ENCODE results near the gene A3GALT2. TPM values are rescaled to one million over a fixed set of nuclear protein-coding genes. Genes with fewer than 3 reads are reported as not detected.

A3GALT2 gene
- polyA plus RNA-seq, 1 of the 3 experiments (the other 2 are of a cell fraction) = 0.07 TPM

DNA sequence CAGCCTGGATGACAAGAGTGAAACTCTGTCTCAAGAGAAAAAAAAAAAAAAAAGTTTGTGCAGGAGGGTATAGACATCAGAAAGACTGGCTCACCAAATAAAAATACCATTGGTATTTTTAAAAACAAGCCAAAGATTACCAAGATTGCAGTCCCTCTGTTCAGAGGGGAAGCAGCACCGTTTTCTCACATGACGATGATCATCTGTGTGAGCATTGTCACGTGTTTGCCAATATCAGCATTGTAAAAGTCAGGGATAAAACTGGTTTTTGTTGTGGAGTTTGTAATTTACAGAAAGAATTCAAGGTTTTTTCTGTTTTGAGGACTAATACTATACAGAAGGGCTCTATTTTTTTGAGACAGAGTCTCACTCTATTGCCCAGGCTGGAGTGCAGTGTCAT, 38.1 kb downstream of the A3GALT2 start:
- ChIA-PET POLR2A (no interaction called here), CTCF (interaction anchor here (2.6 kb wide), 1 partner anchor 13 kb away, joined by 14 read pairs; no protein-coding TSS in a partner anchor)
- Histone ChIP-seq H4K20me1 (ENCODE audit: insufficient read depth) (0 out of 2 replicates have a peak, but pooled peaks cover 2% of the 10 kb centered on the region), H3K4me3 (ENCODE audit: low read depth in 2 of 2, low read length in 1 of 2) (no peak overlapping the region), H2AFZ (ENCODE audit: low read depth) (no peak overlapping the region), H3K27ac (ENCODE audit: low read depth in 2 of 2, low read length in 1 of 2) (no peak overlapping the region), H3K9me3 (no peaks in the 10 kb centered on the region), H3F3A (replicated peaks; ENCODE audit: insufficient read depth) (no peaks in the 10 kb centered on the region), H3K36me3 (replicated peaks in 1 of 2; ENCODE audit: control insufficient read depth in 1 of 2, insufficient read depth in 2 of 2, low read length in 1 of 2) (peaks cover 32 to 40% of the 10 kb centered on the region in 2 experiments), H3K4me1 (ENCODE audit: control insufficient read depth in 1 of 2, insufficient read depth in 2 of 2, low read depth in 1 of 2, low read length in 1 of 2) (peaks cover 0 to 10% of the 10 kb centered on the region in 2 experiments; a peak in 2 of 4 replicates), H3K27me3 (ENCODE audit: insufficient read depth) (no peaks in the 10 kb centered on the region), H3K4me2 (no peak overlapping the region), H3K79me2 (ENCODE audit: insufficient read depth) (no peaks in the 10 kb centered on the region), H3K9me2 (no peaks in the 10 kb centered on the region), H3K9ac (no peak overlapping the region)
- 100% methylated on average over 3 of the region's 3 CpGs for WGBS (ENCODE audit: low lambda C conversion rate)
- DNase-seq = no peak
- TF ChIP-seq EZH2phosphoT487 (IDR thresholded peaks at IDR 0.05; ENCODE audit: borderline replicate concordance, low read depth) = no peak
- TF ChIP-seq, protein P1, sequence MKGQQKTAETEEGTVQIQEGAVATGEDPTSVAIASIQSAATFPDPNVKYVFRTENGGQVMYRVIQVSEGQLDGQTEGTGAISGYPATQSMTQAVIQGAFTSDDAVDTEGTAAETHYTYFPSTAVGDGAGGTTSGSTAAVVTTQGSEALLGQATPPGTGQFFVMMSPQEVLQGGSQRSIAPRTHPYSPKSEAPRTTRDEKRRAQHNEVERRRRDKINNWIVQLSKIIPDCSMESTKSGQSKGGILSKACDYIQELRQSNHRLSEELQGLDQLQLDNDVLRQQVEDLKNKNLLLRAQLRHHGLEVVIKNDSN (IDR thresholded peaks at IDR 0.05; ENCODE audit: borderline replicate concordance, low read depth) = no peak
- no peak for TF ChIP-seq RXRA (IDR thresholded peaks at IDR 0.05; ENCODE audit: borderline replicate concordance, low read depth)
- no peak for TF ChIP-seq NFIC (IDR thresholded peaks at IDR 0.05; ENCODE audit: borderline replicate concordance)
- TF ChIP-seq GATA2 (CRISPR knock-in tag; IDR thresholded peaks at IDR 0.05) = no peak
- TF ChIP-seq CHD2 (IDR thresholded peaks at IDR 0.05; ENCODE audit: low read length, partially characterized antibody) = no peak
- TF ChIP-seq MAX (IDR thresholded peaks at IDR 0.05; ENCODE audit: low read depth) = no peak
- no peak for TF ChIP-seq TEAD4 (IDR thresholded peaks at IDR 0.05; ENCODE audit: borderline replicate concordance, insufficient read depth)
- no peak for TF ChIP-seq MXI1 (IDR thresholded peaks at IDR 0.05; ENCODE audit: low read depth, low read length)
- TF ChIP-seq FOSL2 (IDR thresholded peaks at IDR 0.05; ENCODE audit: borderline replicate concordance, low read depth) = no peak
- no peak for TF ChIP-seq TCF12 (IDR thresholded peaks at IDR 0.05)
- no peak for TF ChIP-seq SMC3 (IDR thresholded peaks at IDR 0.05; ENCODE audit: low read depth, low read length)
- no peak for TF ChIP-seq PBX3 (IDR thresholded peaks at IDR 0.05)

GRCh38 chr1:33281554-33282303, 39.2 kb downstream of the A3GALT2 start:
- Histone ChIP-seq H3F3A (replicated peaks; ENCODE audit: insufficient read depth) (no peaks in the 10 kb centered on the region), H3K27ac (ENCODE audit: low read depth in 2 of 2, low read length in 1 of 2) (no peak overlapping the region), H3K4me2 (no peak overlapping the region), H3K27me3 (ENCODE audit: insufficient read depth) (no peaks in the 10 kb centered on the region), H4K20me1 (ENCODE audit: insufficient read depth) (0 out of 2 replicates have a peak, but pooled peaks cover 2% of the 10 kb centered on the region), H3K36me3 (replicated peaks in 1 of 2; ENCODE audit: control insufficient read depth in 1 of 2, insufficient read depth in 2 of 2, low read length in 1 of 2) (peaks cover 35 to 38% of the 10 kb centered on the region in 2 experiments), H3K9ac (no peak overlapping the region), H3K79me2 (ENCODE audit: insufficient read depth) (no peaks in the 10 kb centered on the region), H3K9me2 (no peaks in the 10 kb centered on the region), H3K9me3 (no peaks in the 10 kb centered on the region), H2AFZ (ENCODE audit: low read depth) (no peak overlapping the region), H3K4me1 (ENCODE audit: control insufficient read depth in 1 of 2, insufficient read depth in 2 of 2, low read depth in 1 of 2, low read length in 1 of 2) (peaks cover 0 to 8% of the 10 kb centered on the region in 2 experiments; a peak in 2 of 4 replicates), H3K4me3 (ENCODE audit: low read depth in 2 of 2, low read length in 1 of 2) (no peak overlapping the region)
- POLR2A ChIA-PET = no interaction called here
- no peak for TF ChIP-seq FOXJ3 (CRISPR knock-in tag; IDR thresholded peaks at IDR 0.05)
- no peak for TF ChIP-seq TAF1 (IDR thresholded peaks at IDR 0.05; ENCODE audit: borderline replicate concordance, low read depth, low read length)
- TF ChIP-seq TCF12 (IDR thresholded peaks at IDR 0.05) = no peak
- no peak for TF ChIP-seq JUND (IDR thresholded peaks at IDR 0.05)
- TF ChIP-seq RFX5 (IDR thresholded peaks at IDR 0.05; ENCODE audit: low read length) = no peak
- TF ChIP-seq FOSL2 (IDR thresholded peaks at IDR 0.05; ENCODE audit: borderline replicate concordance, low read depth) = no peak
- TF ChIP-seq EZH2phosphoT487 (IDR thresholded peaks at IDR 0.05; ENCODE audit: borderline replicate concordance, low read depth) = no peak
- no peak for TF ChIP-seq IRF3 (IDR thresholded peaks at IDR 0.05; ENCODE audit: low read depth, low read length)
- TF ChIP-seq FOXM1 (IDR thresholded peaks at IDR 0.05; ENCODE audit: low read depth) = no peak
- TF ChIP-seq POLR2AphosphoS5 (IDR thresholded peaks at IDR 0.05; ENCODE audit: low read depth, low read length) = no peak
- no peak for TF ChIP-seq GATA2 (CRISPR knock-in tag; IDR thresholded peaks at IDR 0.05)
- TF ChIP-seq, protein P1 (IDR thresholded peaks at IDR 0.05; ENCODE audit: borderline replicate concordance, low read depth) = no peak
- no peak for TF ChIP-seq RAD21 (IDR thresholded peaks at IDR 0.05; ENCODE audit: low read length)
- 94% methylated on average over 16 of the region's 17 CpGs for WGBS (ENCODE audit: low lambda C conversion rate)
- no peak for DNase-seq
- CTCF ChIA-PET = interaction anchor here (0.7 to 2.6 kb wide), 3 partner anchors 14 to 82 kb away, joined by 3 to 14 read pairs (median 3); no protein-coding TSS in a partner anchor

All from SK-N-SH (cell line).